GM19467 (cell line): ENCODE results near the gene DOCK9.

ENCODE experiments used
- ATAC-seq: cut with Tn5 transposase; IDR thresholded peaks from one replicate; pipeline ENCODE4 v1.9.1; 2021; ENCODE audit warnings: mild to moderate bottlenecking, moderate library complexity; ENCODE audit not compliant: unreplicated experiment

DOCK9 gene, protein sequence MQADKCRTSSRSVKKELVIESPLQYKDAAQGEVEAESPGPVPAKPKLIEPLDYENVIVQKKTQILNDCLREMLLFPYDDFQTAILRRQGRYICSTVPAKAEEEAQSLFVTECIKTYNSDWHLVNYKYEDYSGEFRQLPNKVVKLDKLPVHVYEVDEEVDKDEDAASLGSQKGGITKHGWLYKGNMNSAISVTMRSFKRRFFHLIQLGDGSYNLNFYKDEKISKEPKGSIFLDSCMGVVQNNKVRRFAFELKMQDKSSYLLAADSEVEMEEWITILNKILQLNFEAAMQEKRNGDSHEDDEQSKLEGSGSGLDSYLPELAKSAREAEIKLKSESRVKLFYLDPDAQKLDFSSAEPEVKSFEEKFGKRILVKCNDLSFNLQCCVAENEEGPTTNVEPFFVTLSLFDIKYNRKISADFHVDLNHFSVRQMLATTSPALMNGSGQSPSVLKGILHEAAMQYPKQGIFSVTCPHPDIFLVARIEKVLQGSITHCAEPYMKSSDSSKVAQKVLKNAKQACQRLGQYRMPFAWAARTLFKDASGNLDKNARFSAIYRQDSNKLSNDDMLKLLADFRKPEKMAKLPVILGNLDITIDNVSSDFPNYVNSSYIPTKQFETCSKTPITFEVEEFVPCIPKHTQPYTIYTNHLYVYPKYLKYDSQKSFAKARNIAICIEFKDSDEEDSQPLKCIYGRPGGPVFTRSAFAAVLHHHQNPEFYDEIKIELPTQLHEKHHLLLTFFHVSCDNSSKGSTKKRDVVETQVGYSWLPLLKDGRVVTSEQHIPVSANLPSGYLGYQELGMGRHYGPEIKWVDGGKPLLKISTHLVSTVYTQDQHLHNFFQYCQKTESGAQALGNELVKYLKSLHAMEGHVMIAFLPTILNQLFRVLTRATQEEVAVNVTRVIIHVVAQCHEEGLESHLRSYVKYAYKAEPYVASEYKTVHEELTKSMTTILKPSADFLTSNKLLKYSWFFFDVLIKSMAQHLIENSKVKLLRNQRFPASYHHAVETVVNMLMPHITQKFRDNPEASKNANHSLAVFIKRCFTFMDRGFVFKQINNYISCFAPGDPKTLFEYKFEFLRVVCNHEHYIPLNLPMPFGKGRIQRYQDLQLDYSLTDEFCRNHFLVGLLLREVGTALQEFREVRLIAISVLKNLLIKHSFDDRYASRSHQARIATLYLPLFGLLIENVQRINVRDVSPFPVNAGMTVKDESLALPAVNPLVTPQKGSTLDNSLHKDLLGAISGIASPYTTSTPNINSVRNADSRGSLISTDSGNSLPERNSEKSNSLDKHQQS (N-terminal part only)

DNA sequence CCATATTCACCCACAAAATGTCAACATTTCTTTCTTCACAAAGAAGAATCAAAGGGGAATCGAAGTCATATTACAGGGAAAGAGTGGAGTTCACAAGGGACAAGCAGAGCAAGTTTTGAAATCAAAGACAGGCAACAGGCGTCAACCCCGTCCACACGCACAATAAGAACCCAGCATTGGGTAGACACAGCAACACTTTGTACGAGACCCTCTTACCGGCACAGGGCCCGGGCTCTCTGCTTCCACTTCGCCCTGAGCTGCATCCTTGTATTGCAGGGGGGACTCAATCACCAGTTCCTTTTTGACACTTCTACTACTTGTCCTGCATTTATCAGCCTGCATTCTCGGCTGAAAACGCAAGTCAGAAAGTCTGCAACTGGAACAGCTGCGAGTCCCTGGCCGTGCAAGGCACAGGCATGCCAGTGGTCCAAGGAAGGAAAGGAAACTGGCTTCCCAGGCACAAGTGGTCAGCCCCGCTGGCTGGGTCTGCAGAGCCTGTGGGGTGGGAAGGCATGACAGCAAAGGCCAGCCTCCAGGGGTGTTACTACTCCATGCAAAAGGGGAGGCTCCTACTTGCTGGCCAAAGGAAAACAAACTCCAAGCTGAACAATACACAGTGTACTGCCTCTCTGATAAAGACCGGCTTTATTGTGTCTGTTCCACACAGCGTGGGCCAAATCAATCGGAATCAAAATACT lies at the start of gene DOCK9:
TSS of gene DOCK9 (minus strand) at position 497 of the 698 bp plus-strand sequence. CDS start at position 342, 155 bp downstream.
- no peak for ATAC-seq

DNA sequence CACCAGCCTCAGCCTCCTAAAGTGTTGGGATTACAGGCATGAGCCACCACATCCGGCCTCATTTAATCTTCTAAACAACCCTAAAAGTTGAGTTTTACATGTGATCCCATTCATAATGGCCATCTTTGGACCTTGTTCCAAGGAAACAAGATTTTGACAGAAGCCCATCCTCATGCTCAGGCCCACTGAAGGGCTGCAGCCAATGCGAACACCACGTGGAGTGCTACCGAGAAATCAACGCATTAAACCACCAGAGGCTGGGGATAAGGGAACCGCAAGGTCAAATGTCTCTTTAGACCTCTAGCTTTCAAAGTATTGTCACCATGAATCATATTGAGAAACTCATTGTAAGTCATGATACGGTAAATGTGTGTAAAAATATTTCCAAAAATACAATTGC lies 49.4 kb upstream of the DOCK9 start:
- ATAC-seq = no peak

DNA sequence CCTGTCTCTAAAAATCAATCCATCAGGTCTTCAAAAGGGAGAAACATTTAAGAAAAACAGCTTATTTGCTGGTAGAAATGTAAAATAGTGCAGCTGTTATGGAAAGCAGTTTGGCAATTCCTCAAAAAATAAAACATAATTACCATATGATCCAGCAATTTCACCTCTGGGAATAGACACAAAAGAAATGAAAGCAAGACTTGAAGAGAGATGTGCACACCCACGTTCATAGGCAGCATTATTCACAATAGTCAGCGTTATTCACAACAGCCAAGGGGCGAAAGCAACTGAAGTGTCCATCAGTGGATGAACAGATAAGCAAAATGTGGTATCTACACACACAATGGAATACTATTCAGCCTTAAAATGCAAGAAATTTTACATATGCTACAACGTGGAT lies 45.1 kb upstream of the DOCK9 start:
- no peak for ATAC-seq

DNA sequence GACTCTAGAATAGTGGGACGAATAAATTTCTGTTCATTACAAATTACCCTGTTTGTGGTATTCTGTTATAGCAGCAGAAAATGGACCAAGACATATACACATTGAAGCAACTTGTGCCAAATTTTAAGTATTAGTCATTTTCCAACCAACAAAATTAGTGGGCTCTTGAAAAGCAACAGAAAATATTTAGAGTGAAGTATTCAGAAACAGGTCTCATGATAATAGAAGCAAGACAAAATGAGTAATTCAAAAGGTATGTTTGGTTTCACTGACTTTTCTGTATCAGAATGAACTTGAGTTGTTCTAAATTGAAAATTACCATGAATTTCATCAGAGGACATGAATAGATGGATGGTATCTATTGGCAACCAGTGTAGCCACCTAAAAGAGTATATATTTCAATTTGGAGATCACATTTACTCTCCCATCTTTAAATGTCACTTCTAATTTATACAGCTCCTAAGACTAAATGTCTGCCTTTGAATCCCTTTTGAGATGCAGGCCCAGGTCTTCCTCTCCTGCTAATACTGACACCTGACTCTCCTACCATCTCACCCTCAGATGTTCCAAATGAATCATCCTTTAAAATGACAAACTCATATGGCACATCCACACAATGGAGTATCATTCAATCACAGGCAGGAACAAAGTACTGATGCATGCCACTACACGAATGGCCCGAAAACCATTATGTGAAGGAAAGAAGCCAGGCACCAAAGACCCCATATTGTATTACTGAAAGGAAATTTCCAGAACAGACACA lies 40.7 kb upstream of the DOCK9 start:
- no peak for ATAC-seq

DNA sequence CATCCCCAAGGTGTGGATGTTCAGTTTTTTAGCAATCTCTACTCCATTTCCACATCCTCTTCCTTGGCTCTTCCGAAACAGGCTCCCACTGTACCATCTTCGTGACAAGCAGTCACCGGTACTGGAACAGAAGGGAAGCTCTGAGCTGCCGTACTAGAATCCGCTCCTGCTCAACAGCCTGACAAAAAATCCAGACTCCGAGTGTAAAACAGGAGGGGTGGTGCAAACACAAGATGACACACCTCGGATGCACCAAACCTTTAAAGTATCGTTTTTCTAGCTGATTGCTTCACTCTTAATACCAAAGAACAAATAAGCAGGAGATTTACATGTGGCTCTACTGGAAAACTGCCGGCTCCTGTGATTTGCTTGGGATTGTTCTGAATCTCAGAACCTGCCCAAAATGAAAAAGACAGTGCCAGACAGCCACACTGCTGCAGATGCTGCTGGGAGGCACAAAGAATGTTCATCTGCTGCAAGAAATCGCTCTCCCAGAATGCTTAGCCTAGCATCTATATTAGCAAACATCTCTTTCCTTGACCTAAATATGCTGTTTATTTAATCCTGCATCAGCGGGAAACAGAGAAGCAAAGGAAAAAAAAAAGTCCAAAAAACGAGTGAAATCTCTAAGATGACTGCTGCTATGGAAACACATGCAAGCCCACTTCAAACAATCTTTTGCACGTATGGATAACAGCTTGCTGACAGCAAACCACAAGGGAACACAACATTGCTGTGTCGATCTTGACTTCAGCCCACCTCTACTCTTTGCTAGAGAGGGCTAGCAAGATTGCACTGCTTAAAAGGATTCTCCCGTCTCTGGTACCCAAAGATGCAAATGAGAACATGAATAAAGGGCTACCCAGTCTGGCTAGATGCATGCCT lies 38.0 kb upstream of the DOCK9 start:
- no peak for ATAC-seq

DNA sequence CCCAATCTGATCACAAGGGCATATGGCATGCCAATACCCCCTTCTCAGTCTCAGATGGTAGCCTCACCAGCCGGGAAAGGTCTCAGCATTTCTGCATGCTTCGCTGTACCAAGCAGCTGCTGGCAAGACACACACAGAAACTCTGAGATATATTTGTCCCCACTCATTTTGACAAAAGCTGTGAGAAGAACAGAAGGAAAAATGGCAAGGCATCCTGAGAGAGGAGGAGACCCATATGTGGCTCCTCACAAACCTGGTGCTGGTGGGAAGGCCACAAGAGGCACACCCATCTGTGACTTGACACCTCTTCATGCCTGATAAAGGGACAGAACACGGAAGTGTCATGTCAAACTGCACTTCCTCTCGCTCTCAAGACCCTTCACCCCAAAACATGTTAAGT lies 36.7 kb upstream of the DOCK9 start:
- no peak for ATAC-seq

DNA sequence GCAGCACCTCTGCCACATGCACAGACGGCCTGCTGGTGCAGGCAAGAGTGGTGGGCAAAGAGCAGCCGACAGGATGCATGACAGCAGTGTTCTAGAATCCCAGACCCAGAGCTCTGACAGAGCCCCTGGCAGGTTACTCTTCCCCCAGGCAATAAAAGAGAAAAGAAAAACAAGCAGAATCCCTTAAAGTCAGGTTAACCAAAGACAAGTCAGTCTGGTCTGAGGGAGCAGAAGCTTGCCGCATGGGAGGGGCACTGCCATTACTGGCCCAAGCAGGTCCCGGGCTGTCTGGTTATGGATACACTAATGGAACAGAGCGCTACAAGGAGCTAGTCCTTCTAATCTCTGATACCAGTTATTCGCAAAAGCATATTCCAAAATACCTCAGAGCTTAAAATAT lies 36.1 kb upstream of the DOCK9 start:
- ATAC-seq = no peak

DNA sequence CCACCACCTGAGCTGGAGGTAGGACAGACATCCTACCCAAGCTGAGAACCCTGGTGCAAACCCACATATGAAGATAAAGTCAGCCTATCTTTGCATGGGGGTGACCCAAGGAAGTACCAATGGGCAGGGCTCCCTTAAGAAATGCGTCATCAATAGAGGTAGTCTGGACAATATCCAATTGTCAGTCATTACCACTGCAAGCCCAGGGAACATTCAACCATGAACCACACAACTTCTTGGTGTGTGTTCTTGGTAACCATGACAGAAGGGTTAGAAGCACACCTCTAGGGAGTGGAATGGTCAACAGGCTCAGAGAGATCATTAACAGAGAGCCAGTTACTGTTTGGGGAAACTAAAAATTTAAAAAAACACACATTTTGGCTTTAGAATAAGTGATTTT lies 34.7 kb upstream of the DOCK9 start:
- no peak for ATAC-seq

DNA sequence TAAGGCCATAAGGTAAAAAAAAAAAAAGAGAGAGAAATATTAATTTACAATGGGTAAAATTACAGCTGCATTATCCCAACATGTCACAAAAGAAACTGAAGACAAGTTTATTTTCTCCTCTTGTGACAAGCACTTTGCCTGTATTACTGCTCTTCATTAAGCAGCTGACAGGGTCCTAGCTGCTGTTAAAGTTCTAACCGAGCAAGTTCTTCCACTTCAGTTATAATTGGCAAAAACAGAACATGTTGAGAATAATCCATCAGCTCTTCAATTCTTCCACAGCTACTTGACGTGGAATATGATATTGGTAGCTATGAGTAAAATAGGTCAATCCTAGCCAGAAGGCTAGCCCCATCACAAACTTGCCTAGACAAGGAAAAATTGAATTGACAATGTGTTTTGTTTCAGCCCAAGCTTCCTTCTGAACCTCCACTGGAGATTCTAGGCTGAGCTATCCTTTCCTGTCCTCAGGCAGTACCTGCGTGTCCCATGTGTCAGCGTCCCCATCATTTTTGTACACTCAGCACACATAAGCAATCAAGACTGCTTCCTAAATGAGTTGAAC lies 32.2 kb upstream of the DOCK9 start:
- ATAC-seq = no peak

DNA sequence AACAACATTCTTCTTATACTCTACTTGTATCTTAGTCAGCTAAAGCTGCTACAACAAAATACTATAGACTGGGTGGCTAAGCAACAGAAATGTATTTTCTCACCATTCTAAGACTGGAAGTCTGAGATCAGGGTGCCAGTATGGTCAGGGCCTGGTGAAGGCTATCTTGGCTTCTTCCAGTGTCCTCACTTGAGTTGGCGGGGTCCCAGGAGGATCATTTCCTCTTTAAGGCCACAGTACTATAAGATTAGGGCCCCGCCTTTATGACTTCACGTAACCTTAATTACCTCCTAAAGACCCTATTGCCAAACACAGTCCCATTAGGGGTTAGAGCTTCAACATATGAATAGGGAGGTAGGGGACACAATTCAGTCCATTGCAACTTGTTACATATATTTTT lies 30.7 kb upstream of the DOCK9 start:
- ATAC-seq = no peak

DNA sequence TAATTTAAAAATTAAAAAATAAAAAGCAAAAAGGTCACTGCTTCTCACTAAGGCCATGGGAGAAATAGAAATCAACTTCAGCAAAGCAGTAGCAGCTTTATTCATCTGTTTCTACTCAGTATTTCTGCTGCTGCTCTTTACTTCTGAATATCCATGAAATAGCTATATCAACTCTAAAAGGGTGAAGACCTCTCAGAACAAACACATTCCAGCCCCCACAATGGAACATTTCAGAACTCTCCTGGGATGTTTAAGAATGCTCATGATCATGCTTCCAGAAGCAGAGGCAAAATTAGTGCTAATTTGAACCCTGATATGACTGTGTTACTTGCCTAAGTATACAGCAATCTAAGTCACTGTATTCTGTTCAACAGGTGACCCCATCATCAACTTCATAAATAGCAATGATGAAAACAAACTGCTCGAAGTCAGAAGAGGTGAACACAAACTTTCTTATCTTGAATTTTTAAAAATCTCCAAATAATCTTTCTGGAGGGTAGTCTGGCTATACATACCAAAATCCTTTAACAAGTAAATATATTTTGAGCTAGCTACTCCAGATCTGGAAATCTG lies 29.6 kb upstream of the DOCK9 start:
- no peak for ATAC-seq

DNA sequence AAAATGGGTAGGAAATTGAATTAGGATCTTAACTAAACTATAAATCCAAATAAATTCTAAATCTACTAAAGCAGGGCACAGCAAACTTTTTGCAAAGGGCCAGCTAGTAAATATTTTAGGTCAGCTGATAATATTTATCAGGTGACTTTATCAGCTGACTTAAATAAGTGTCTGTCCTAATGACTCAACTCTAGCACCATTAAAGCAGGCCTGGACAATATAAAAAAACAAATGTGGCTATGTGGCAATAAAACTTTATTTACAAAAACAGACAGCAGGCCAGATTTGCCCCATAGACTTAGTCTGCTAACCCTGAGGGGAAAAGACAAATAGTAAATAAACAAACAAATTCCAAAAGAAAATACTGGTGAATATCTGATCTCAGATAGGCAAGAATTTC lies 27.7 kb upstream of the DOCK9 start:
- ATAC-seq = no peak

DNA sequence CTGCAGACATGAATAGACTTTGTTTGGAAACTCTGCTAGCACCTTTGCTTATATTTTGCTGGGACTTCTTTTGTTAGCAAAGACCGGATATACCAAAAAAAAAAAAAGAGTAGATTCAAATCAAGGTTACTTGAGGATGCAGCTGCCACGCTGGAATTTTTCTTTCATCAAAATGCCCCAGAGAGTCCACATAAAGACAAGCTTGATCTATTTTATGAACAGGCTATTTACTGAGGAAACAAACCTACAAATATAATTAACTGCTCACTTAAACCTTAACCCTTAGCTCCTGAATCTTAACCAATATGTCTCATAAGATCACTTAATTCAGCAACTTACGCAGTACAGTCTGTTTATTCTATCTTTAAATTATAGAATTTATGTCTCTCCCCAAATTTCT lies 27.1 kb upstream of the DOCK9 start:
- no peak for ATAC-seq

DNA sequence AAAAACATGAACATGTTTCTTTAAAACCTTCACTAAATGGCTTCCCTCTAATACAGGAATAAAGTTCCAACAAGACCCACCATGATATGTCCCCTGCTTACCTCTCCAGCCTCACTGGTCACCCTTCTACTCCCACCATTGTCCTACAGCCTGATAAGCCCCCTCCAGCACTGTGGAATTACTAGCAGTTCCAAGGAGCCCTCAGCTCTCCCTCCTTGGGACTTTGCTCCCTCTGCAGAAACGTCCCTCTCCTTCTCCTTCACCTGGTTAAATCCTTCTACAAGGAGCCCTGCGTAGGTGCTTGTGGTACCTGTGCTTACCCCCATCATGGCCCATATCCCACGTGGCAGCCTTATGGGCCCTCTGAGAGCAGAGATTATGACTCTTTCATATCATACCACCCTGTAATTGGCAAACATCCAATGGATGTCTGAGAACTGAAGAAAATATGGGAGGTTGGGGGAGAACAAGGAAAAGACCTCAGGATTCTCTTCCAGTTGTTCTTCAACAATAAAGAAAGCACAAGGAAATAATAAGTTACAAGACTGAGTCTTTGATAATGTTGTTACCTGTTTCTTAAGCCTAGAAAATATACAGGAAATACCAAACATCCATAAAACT lies 26.1 kb upstream of the DOCK9 start:
- no peak for ATAC-seq

DNA sequence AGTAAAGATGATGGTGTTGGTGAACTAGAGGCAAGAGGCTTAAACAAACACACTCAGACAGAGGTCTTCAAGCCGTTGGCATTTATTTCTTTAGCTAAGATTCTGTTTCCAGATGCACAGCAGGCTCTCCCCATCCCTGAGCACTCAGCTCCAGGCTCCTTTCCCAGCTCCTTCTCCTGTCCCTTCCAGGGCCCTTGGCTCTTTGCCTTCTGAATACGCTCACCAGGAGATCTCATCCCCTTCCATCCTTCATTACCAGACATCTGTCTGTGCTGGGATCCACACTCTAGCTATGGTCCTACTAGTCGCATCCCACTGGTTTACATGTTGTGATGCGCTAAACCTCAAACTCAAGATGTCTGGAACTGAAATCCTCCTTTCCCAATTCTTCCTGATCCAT lies 25.3 kb upstream of the DOCK9 start:
- ATAC-seq = no peak

DNA sequence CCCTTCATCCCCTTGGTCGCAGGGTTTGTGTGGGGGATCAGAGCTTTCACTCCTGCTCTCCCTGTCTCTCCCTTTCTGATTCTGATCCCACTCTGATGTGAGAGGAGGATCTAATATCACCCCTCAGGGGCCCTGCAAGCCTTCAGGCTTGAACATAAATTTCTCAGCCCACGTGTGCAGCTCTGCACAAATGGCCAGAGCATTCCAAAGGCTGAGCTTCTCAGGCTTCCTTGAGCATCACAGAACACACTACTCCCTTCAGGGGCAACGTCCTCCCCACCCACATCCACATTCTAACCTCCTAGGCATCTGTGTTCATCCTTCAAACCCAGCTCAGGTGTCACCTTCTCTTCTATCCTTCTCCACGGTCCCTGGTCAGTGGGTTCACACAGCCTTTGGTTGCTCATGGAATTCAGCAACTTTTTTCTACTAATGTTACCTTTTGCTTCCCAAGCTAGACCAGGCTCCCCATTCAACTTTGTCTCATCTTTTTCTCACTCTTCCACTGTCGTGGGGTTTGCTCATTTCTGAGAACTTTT lies 24.4 kb upstream of the DOCK9 start:
- no peak for ATAC-seq

DNA sequence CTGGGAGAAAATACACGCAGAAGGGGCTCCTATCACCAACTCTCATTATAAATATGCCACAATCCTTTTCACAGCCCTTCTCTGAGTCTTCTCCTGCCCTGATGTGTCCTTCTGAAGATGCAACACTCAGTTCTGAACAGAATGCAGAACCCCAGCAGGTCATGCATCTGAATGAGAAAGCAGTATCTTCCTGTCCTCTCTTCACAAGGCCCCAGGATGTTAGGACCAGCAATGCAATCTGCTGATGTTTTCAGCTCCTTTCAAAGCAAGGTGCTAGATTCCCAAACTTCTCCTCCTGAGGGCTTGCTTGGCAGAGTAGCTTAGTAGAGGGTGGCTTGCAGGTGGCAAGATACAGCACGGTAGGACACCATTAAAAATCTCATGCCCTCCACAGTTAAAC lies 22.3 kb upstream of the DOCK9 start:
- ATAC-seq = no peak

DNA sequence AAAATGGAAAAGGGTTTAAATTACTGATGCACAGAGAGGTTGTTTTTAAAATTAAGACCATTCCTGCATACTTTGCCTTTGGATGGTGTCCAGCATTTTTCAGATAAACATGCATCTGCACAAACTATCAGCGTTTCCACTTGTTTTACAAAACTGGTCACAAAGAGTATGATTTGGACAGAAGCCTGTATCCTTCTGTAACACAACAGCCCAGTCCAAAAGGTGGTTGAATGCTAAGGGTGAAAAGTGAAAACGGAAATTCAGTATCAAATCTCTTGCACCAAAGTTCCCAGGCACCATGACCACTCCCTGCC lies 21.7 kb upstream of the DOCK9 start:
- no peak for ATAC-seq
